ENCODE data around the gene CTNNA3.

Gene CTNNA3

GRCh38 chr10:67284589-67284988 lies 411.4 kb downstream of the CTNNA3 start:
- H3K4me1 ChIP-seq (ENCODE audit: control insufficient read depth, low read length), result no peaks in the 10 kb centered on the region
- no peak for TF ChIP-seq CTCF (IDR thresholded peaks at IDR 0.05; ENCODE audit: low read depth, low read length, poor library complexity, severe bottlenecking)
- TF ChIP-seq EZH2phosphoT487 (IDR thresholded peaks at IDR 0.05; ENCODE audit: borderline replicate concordance, low read length), result no peak
- no peak overlapping the region for H3K27ac ChIP-seq (ENCODE audit: low read depth, low read length)
- no peaks in the 10 kb centered on the region for H3K36me3 ChIP-seq (ENCODE audit: control insufficient read depth, low read length)
- no peaks in the 10 kb centered on the region for H3F3A ChIP-seq (ENCODE audit: control insufficient read depth, insufficient read depth)
- no peaks in the 10 kb centered on the region for H3K9me3 ChIP-seq (ENCODE audit: control insufficient read depth, insufficient read depth, low read length)
- H4K20me1 ChIP-seq (ENCODE audit: control insufficient read depth, insufficient read depth, low read depth, low read length), result no peaks in the 10 kb centered on the region
- no peaks in the 10 kb centered on the region for H3K27me3 ChIP-seq (ENCODE audit: control insufficient read depth, low read length)
- H3K9me2 ChIP-seq (replicated peaks; ENCODE audit: control insufficient read depth, low read length), result no peaks in the 10 kb centered on the region
- no peaks in the 10 kb centered on the region for H3K79me2 ChIP-seq (ENCODE audit: control insufficient read depth, low read length)
- no peak overlapping the region for H3K4me2 ChIP-seq (ENCODE audit: low read length)
- H3K4me3 ChIP-seq (ENCODE audit: low read length), result no peak overlapping the region

- no peak overlapping the region for H3K27ac ChIP-seq (ENCODE audit: low read depth, low read length)
- H3K4me2 ChIP-seq (ENCODE audit: low read length), result no peak overlapping the region
- H3F3A ChIP-seq (ENCODE audit: control insufficient read depth, insufficient read depth), result no peaks in the 10 kb centered on the region
- H3K9me3 ChIP-seq (ENCODE audit: control insufficient read depth, insufficient read depth, low read length), result no peaks in the 10 kb centered on the region
- TF ChIP-seq EZH2phosphoT487 (IDR thresholded peaks at IDR 0.05; ENCODE audit: borderline replicate concordance, low read length), result no peak
- TF ChIP-seq CTCF (IDR thresholded peaks at IDR 0.05; ENCODE audit: low read depth, low read length, poor library complexity, severe bottlenecking), result no peak
- H3K79me2 ChIP-seq (ENCODE audit: control insufficient read depth, low read length), result no peaks in the 10 kb centered on the region
- H3K36me3 ChIP-seq (ENCODE audit: control insufficient read depth, low read length), result no peaks in the 10 kb centered on the region
- no peaks in the 10 kb centered on the region for H3K4me1 ChIP-seq (ENCODE audit: control insufficient read depth, low read length)
- H3K4me3 ChIP-seq (ENCODE audit: low read length), result no peak overlapping the region
- no peaks in the 10 kb centered on the region for H3K9me2 ChIP-seq (replicated peaks; ENCODE audit: control insufficient read depth, low read length)
- no peaks in the 10 kb centered on the region for H4K20me1 ChIP-seq (ENCODE audit: control insufficient read depth, insufficient read depth, low read depth, low read length)
- no peaks in the 10 kb centered on the region for H3K27me3 ChIP-seq (ENCODE audit: control insufficient read depth, low read length)
These were observed 413.1 kb downstream of the CTNNA3 start for GRCh38 chr10:67282871-67283270.

DNA sequence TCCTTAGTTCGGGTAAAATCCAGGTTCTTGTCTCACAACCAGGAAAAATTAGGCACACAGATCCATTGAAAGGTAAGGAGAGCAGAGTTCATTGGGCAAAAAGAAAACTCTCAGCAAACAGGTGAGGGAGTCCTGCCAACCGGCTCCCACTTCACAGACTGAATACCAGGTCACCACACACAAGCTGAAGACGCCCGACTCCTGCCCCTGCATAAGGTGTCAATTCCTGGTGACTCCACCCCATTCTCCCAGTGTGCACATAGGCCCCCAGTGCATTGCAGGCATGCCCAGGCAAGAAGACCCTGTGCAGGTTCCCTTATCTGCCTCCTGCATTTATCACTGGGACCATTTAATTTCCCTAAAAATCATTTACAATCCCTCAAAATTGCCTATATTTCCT lies 415.6 kb downstream of the CTNNA3 start:
- TF ChIP-seq CTCF (IDR thresholded peaks at IDR 0.05; ENCODE audit: low read depth, low read length, poor library complexity, severe bottlenecking) (no peak), EZH2phosphoT487 (IDR thresholded peaks at IDR 0.05; ENCODE audit: borderline replicate concordance, low read length) (no peak)
- H3K4me1 ChIP-seq (ENCODE audit: control insufficient read depth, low read length), result no peaks in the 10 kb centered on the region

DNA sequence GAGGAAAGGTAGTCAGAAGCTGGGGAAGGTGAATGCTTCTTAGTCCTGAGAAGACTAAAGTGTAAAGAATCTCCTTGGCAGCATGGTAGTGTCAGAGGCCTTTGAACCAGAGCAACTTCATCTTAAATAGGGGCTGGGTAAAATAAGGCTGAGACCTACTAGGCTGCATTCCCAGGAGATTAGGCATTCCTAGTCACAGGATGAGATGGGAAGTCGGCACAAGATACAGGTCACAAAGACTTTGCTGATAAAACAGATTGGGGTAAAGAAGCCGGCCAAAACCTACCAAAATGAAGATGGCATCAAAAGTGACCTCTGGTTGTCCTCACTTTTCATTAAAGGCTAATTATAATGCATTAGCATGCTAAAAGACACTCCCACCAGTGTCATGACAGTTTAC lies 418.6 kb downstream of the CTNNA3 start:
- no peaks in the 10 kb centered on the region for H3K9me2 ChIP-seq (replicated peaks; ENCODE audit: control insufficient read depth, low read length)
- H3K27ac ChIP-seq (ENCODE audit: low read depth, low read length), result no peak overlapping the region
- no peaks in the 10 kb centered on the region for H3K4me1 ChIP-seq (ENCODE audit: control insufficient read depth, low read length)
- H3K4me3 ChIP-seq (ENCODE audit: low read length), result no peak overlapping the region
- H4K20me1 ChIP-seq (ENCODE audit: control insufficient read depth, insufficient read depth, low read depth, low read length), result no peaks in the 10 kb centered on the region
- no peak overlapping the region for H3K4me2 ChIP-seq (ENCODE audit: low read length)
- H3K79me2 ChIP-seq (ENCODE audit: control insufficient read depth, low read length), result no peaks in the 10 kb centered on the region
- H3K9me3 ChIP-seq (ENCODE audit: control insufficient read depth, insufficient read depth, low read length), result no peaks in the 10 kb centered on the region
- no peak for TF ChIP-seq CTCF (IDR thresholded peaks at IDR 0.05; ENCODE audit: low read depth, low read length, poor library complexity, severe bottlenecking)
- H3K36me3 ChIP-seq (ENCODE audit: control insufficient read depth, low read length), result no peaks in the 10 kb centered on the region
- no peaks in the 10 kb centered on the region for H3K27me3 ChIP-seq (ENCODE audit: control insufficient read depth, low read length)
- no peaks in the 10 kb centered on the region for H3F3A ChIP-seq (ENCODE audit: control insufficient read depth, insufficient read depth)

More for the DNA sequence above, 415.6 kb downstream of the CTNNA3 start:
- Histone ChIP-seq H3K79me2 (ENCODE audit: control insufficient read depth, low read length) (no peaks in the 10 kb centered on the region), H3K4me2 (ENCODE audit: low read length) (no peak overlapping the region), H3F3A (ENCODE audit: control insufficient read depth, insufficient read depth) (no peaks in the 10 kb centered on the region), H3K36me3 (ENCODE audit: control insufficient read depth, low read length) (no peaks in the 10 kb centered on the region), H3K4me3 (ENCODE audit: low read length) (no peak overlapping the region), H3K9me2 (replicated peaks; ENCODE audit: control insufficient read depth, low read length) (no peaks in the 10 kb centered on the region), H3K9me3 (ENCODE audit: control insufficient read depth, insufficient read depth, low read length) (no peaks in the 10 kb centered on the region), H3K27ac (ENCODE audit: low read depth, low read length) (no peak overlapping the region), H4K20me1 (ENCODE audit: control insufficient read depth, insufficient read depth, low read depth, low read length) (no peaks in the 10 kb centered on the region), H3K27me3 (ENCODE audit: control insufficient read depth, low read length) (no peaks in the 10 kb centered on the region)

All from DOHH2 (cell line).